ENCODE data around the gene CLIC3. TPM values are rescaled to one million over a fixed set of nuclear protein-coding genes. Genes with fewer than 3 reads are reported as not detected.

CLIC3 gene
- total and polyA plus RNA-seq, 2 donors (not counting 1 experiment from before 2014, with no cell fraction given) = 1.1 to 1.9 TPM

DNA sequence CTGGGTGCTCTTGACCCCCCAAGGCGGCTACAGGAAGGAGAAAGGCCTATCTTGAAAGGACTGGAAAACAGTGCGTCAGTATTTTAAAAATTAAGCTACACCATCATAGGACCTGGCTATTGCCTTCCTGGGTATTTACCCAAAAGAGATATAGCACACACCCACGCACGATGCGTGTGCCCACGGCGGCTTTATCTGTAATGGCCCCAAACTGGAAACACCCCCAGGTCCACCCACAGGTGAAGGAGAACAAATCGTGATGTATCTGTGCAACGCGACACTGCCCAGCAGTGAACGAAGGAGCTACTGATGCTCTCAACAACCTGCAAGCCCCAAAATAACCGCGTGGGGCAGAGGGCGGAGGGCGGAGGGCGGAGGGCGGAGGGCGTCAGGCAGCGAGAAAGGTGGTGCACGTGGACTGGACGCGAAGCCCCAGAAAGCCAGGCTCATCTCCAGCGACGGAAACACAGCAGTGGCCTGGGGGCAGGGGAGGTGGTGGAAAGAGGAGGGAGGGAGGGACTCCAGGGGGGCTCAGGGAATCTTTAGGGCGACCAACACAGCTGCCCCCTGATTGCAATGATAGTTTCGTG is 31.4 kb downstream of the CLIC3 start:
- TF ChIP-seq, protein P1, sequence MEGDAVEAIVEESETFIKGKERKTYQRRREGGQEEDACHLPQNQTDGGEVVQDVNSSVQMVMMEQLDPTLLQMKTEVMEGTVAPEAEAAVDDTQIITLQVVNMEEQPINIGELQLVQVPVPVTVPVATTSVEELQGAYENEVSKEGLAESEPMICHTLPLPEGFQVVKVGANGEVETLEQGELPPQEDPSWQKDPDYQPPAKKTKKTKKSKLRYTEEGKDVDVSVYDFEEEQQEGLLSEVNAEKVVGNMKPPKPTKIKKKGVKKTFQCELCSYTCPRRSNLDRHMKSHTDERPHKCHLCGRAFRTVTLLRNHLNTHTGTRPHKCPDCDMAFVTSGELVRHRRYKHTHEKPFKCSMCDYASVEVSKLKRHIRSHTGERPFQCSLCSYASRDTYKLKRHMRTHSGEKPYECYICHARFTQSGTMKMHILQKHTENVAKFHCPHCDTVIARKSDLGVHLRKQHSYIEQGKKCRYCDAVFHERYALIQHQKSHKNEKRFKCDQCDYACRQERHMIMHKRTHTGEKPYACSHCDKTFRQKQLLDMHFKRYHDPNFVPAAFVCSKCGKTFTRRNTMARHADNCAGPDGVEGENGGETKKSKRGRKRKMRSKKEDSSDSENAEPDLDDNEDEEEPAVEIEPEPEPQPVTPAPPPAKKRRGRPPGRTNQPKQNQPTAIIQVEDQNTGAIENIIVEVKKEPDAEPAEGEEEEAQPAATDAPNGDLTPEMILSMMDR (IDR thresholded peaks at IDR 0.05) = no peak
- no peak for TF ChIP-seq EZH2 (IDR thresholded peaks at IDR 0.05; ENCODE audit: borderline replicate concordance, insufficient read depth, low read depth, low read length, poor library complexity, severe bottlenecking)
- no peak overlapping the region for H3K4me2 ChIP-seq (replicated peaks; ENCODE audit: low read depth, low read length, poor library complexity, severe bottlenecking)
- WGBS (ENCODE audit: insufficient coverage) = 85% methylated on average over 20 of the region's 26 CpGs
- Mint-ChIP-seq H3K4me3 (no peak overlapping the region), H3K27me3 (peaks cover 5% of the 10 kb centered on the region), H3K9me3 (ENCODE audit: insufficient read depth) (no peaks in the 10 kb centered on the region), H3K4me1 (peaks cover 11% of the 10 kb centered on the region), H3K27ac (no peak overlapping the region)
- intact Hi-C loops (cut with micrococcal nuclease) = no loop called here
- no peaks in the 10 kb centered on the region for H3K79me2 ChIP-seq (ENCODE audit: control insufficient read depth, insufficient read depth, low read length)
- H3K36me3 ChIP-seq (replicated peaks in 1 of 2; ENCODE audit: control extremely low read depth in 1 of 2, control insufficient read depth in 1 of 2, extremely low read depth in 1 of 2, insufficient read depth in 2 of 2, low read length in 1 of 2) = no peaks in the 10 kb centered on the region
- ATAC-seq (ENCODE audit: low read depth) = no peak
- H3K9ac ChIP-seq (ENCODE audit: low read length) = no peak overlapping the region
- ChIA-PET POLR2A (interaction anchor here (0.7 kb wide), 2 partner anchors 64 to 73 kb away, joined by 3 to 5 read pairs; no protein-coding TSS in a partner anchor), CTCF (interaction anchor here (0.7 kb wide), 1 partner anchor 159 kb away, joined by 3 read pairs; no protein-coding TSS in a partner anchor)
- H3K27me3 ChIP-seq (replicated peaks in 1 of 4; ENCODE audit: control extremely low read depth in 1 of 4, control insufficient read depth in 3 of 4, insufficient read depth in 4 of 4, low read length in 3 of 4) = peaks cover 0 to 4% (median under 1%) of the 10 kb centered on the region in 4 experiments
- no peak for DNase-seq
- no peak overlapping the region for H2AFZ ChIP-seq (ENCODE audit: insufficient read depth, low read depth, low read length, poor library complexity, severe bottlenecking)
- H3K4me3 ChIP-seq (ENCODE audit: control extremely low read depth in 1 of 5, extremely low read depth in 1 of 5, insufficient read depth in 1 of 5, low read depth in 2 of 5, low read length in 4 of 5) = no peak overlapping the region
- H4K20me1 ChIP-seq (ENCODE audit: control insufficient read depth, insufficient read depth, low read length, poor library complexity, severe bottlenecking) = no peaks in the 10 kb centered on the region
- H3K27ac ChIP-seq (ENCODE audit: low read length in 2 of 2) = no peak overlapping the region
- H3K4me1 ChIP-seq (ENCODE audit: control insufficient read depth in 2 of 2, insufficient read depth in 2 of 2, low read length in 2 of 2) = peaks cover 5 to 10% of the 10 kb centered on the region in 2 donors
- no peaks in the 10 kb centered on the region for H3K9me3 ChIP-seq (ENCODE audit: control extremely low read depth in 1 of 3, control insufficient read depth in 2 of 3, insufficient read depth in 1 of 3, low read length in 2 of 3)

DNA sequence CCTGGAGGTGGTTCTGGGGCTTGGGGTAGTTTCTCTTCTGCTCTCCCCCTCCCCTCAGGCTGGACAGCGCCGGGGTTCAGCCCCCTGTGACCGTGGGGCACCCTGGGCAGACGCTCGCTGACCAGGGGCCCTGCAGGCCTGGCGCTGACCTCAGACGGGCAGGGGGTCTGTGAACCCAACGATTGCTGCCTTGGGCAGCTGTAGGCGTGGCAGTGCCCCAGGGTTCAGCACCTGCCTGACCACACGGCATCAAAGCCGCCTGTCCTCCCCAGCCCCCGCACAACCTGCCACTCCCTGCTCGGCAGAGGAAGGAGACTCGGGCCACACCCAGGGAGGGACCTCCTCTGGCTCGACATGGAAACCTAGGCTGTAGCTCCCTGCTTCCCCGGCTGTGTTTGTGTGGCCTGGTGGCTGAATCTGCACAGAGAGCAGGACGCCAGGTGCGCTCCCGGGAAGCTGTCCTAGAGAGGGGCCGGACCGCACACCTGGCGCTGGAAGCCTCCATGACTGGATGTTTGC is 32.1 kb downstream of the CLIC3 start:
- H3K4me3 Mint-ChIP-seq = no peak overlapping the region

More for the DNA sequence above, 32.1 kb downstream of the CLIC3 start:
- Histone ChIP-seq H3K4me1 (ENCODE audit: control insufficient read depth in 2 of 2, insufficient read depth in 2 of 2, low read length in 2 of 2) (peaks cover 5 to 10% of the 10 kb centered on the region in 2 donors), H3K27me3 (replicated peaks in 1 of 4; ENCODE audit: control extremely low read depth in 1 of 4, control insufficient read depth in 3 of 4, insufficient read depth in 4 of 4, low read length in 3 of 4) (peaks cover 0 to 4% (median under 1%) of the 10 kb centered on the region in 4 experiments), H2AFZ (ENCODE audit: insufficient read depth, low read depth, low read length, poor library complexity, severe bottlenecking) (no peak overlapping the region), H3K27ac (ENCODE audit: low read length in 2 of 2) (no peak overlapping the region), H3K9me3 (ENCODE audit: control extremely low read depth in 1 of 3, control insufficient read depth in 2 of 3, insufficient read depth in 1 of 3, low read length in 2 of 3) (peaks cover 0 to under 1% (median 0%) of the 10 kb centered on the region in 3 donors), H3K9ac (ENCODE audit: low read length) (no peak overlapping the region), H3K4me2 (replicated peaks; ENCODE audit: low read depth, low read length, poor library complexity, severe bottlenecking) (no peak overlapping the region), H3K4me3 (ENCODE audit: control extremely low read depth in 1 of 5, extremely low read depth in 1 of 5, insufficient read depth in 1 of 5, low read depth in 2 of 5, low read length in 4 of 5) (no peak overlapping the region), H3K36me3 (replicated peaks in 1 of 2; ENCODE audit: control extremely low read depth in 1 of 2, control insufficient read depth in 1 of 2, extremely low read depth in 1 of 2, insufficient read depth in 2 of 2, low read length in 1 of 2) (no peaks in the 10 kb centered on the region), H3K79me2 (ENCODE audit: control insufficient read depth, insufficient read depth, low read length) (no peaks in the 10 kb centered on the region), H4K20me1 (ENCODE audit: control insufficient read depth, insufficient read depth, low read length, poor library complexity, severe bottlenecking) (no peaks in the 10 kb centered on the region)
- H3K4me1 Mint-ChIP-seq = peaks cover 11% of the 10 kb centered on the region
- peaks cover 5% of the 10 kb centered on the region for H3K27me3 Mint-ChIP-seq
- ATAC-seq (ENCODE audit: low read depth) (no peak), DNase-seq (no peak)
- WGBS (ENCODE audit: insufficient coverage) = 80% methylated on average over 21 of the region's 22 CpGs
- CTCF ChIA-PET = interaction anchor here (0.7 kb wide), 1 partner anchor 158 kb away, joined by 3 read pairs; no protein-coding TSS in a partner anchor
- H3K27ac Mint-ChIP-seq = no peak overlapping the region
- intact Hi-C loops (cut with micrococcal nuclease) = no loop called here
- POLR2A ChIA-PET = no interaction called here
- no peak for TF ChIP-seq EZH2 (IDR thresholded peaks at IDR 0.05; ENCODE audit: borderline replicate concordance, insufficient read depth, low read depth, low read length, poor library complexity, severe bottlenecking)
- TF ChIP-seq, protein P1 (IDR thresholded peaks at IDR 0.05) = no peak
- H3K9me3 Mint-ChIP-seq (ENCODE audit: insufficient read depth) = no peaks in the 10 kb centered on the region

All from B cell (primary cell).